Stimulated activated CD8-positive, alpha-beta memory T cell treated with anti-CD3 and anti-CD28 coated beads, Interleukin-4, amount 100 ng/mL, for 24 hours (primary cell): Measurements from ENCODE around the gene RBM17.
"Not testable (repeated sequence)": the region's sequence is repeated elsewhere in the genome, so short reads cannot be mapped to it uniquely, and the experiment has no call there.

Experiments used
- DNase-seq: peaks from one replicate; pipeline ENCODE4 v3.0.0-alpha.2; 2020; ENCODE audit warnings: low read depth

RBM17 gene

GRCh38 chr10:6112893-6113292, 24.1 kb downstream of the RBM17 start:
- DNase-seq = no peak

GRCh38 chr10:6114299-6114698, 25.5 kb downstream of the RBM17 start:
- no peak for DNase-seq

GRCh38 chr10:6114805-6115341, 26.0 kb downstream of the RBM17 start:
- DNase-seq = no peak

GRCh38 chr10:6115411-6115810, 26.6 kb downstream of the RBM17 start:
- no peak for DNase-seq

- DNase-seq = no peak
Measured at GRCh38 chr10:6115824-6116350, 27.1 kb downstream of the RBM17 start.

- no peak for DNase-seq
Measured at GRCh38 chr10:6116806-6117205, 28.0 kb downstream of the RBM17 start.

- DNase-seq = no peak
Measured at GRCh38 chr10:6117711-6118110, 28.9 kb downstream of the RBM17 start.

GRCh38 chr10:6119423-6119822, 30.6 kb downstream of the RBM17 start:
- no peak for DNase-seq

GRCh38 chr10:6119962-6120361, 31.1 kb downstream of the RBM17 start:
- DNase-seq = no peak

- DNase-seq = no peak
Measured at GRCh38 chr10:6120691-6121090, 31.9 kb downstream of the RBM17 start.

GRCh38 chr10:6121146-6121545, 32.3 kb downstream of the RBM17 start:
- no peak for DNase-seq

GRCh38 chr10:6123532-6123931, 34.7 kb downstream of the RBM17 start:
- DNase-seq = no peak

GRCh38 chr10:6124666-6125065, 35.8 kb downstream of the RBM17 start:
- DNase-seq = no peak

- not testable (repeated sequence) for DNase-seq
Measured at GRCh38 chr10:6127461-6127860, 38.6 kb downstream of the RBM17 start.

- DNase-seq = no peak
Measured at GRCh38 chr10:6128087-6128486, 39.3 kb downstream of the RBM17 start.

GRCh38 chr10:6128591-6129251, 39.9 kb downstream of the RBM17 start:
- no peak for DNase-seq

- DNase-seq = no peak
Measured at GRCh38 chr10:6130848-6131470, 42.1 kb downstream of the RBM17 start.

GRCh38 chr10:6133331-6134098, 44.7 kb downstream of the RBM17 start:
- DNase-seq = no peak

GRCh38 chr10:6134099-6134823, 45.4 kb downstream of the RBM17 start:
- no peak for DNase-seq

GRCh38 chr10:6135039-6135438, 46.2 kb downstream of the RBM17 start:
- DNase-seq = no peak

- no peak for DNase-seq
Measured at GRCh38 chr10:6135589-6136168, 46.8 kb downstream of the RBM17 start.
